GM12878 (cell line): Measurements from ENCODE around the gene IL36RN. TPM values are rescaled to one million over a fixed set of nuclear protein-coding genes. Genes with fewer than 3 reads are reported as not detected.

Source experiments
- ATAC-seq: fragments of 200-7000 bp; cut with Tn5 transposase; 3 replicates; pipeline ENCODE4 v1.9.1; 2020; ENCODE audit warnings: mild to moderate bottlenecking, moderate library complexity
- BruUV-seq: library from RNA; stranded (reverse); fragments of 400-500 nt; replicated peaks from 2 replicates; lab custom pipeline; 2021; lab: Mats Ljungman, UMichigan
- CTCF ChIA-PET: fragments of 300-600 bp; sonication (Branson Sonifier 250); formaldehyde crosslinking; extraction: SDS; loops from one replicate; lab custom pipeline; 2021; ENCODE audit warnings: inconsistent platforms; lab: Yijun Ruan, JAX
- POLR2A ChIA-PET: fragments of 350-600 bp; formaldehyde crosslinking; extraction: SDS; loops from one replicate; lab custom pipeline; 2021; ENCODE audit warnings: inconsistent platforms; lab: Charles Lee
- RAD21 ChIA-PET: fragments of 300-600 bp; sonication (Branson Sonifier 250); formaldehyde crosslinking; loops from one replicate; lab custom pipeline; 2023; ENCODE audit warnings: antibody characterized with exemption; ENCODE audit not compliant: unreplicated experiment; lab: Charles Lee
- SMC1A ChIA-PET: fragments of 300-600 bp; sonication (Branson Sonifier 250); formaldehyde crosslinking; loops from one replicate; lab custom pipeline; 2023; ENCODE audit not compliant: unreplicated experiment, uncharacterized antibody; lab: Charles Lee
- DNase-seq: peaks from one replicate; pipeline ENCODE4 v3.0.0-alpha.2; 2011; ENCODE audit warnings: low read depth, low spot score
- FAIRE-seq: peaks from 3 replicates; lab custom pipeline; 2011; peaks lifted over from hg19 to GRCh38; lab: Jason Lieb, UNC
- H2AFZ ChIP-seq: 2 replicates; pipeline ENCODE4 v1.6.0; 2011; ENCODE audit warnings: low read depth, low read length, control low read depth; ENCODE audit not compliant: control insufficient read depth
- H3K27ac ChIP-seq: 2 replicates; pipeline ENCODE4 v1.5.1; 2011; ENCODE audit warnings: control low read depth; ENCODE audit not compliant: control insufficient read depth, insufficient read depth
- H3K27me3 ChIP-seq, 2 experiments: replicated peaks in 1 of 2; 2 replicates each; pipeline versions ENCODE4 v1.6.0 to v1.6.1; 2011; ENCODE audit warnings: low read length in 1 of 2; ENCODE audit not compliant: control insufficient read depth in 2 of 2, insufficient read depth in 2 of 2
- H3K36me3 ChIP-seq, 2 experiments: 2 replicates each; pipeline ENCODE4 v1.5.1; 2011; ENCODE audit warnings: low read length in 1 of 2; ENCODE audit not compliant: control insufficient read depth in 2 of 2, insufficient read depth in 2 of 2
- H3K4me1 ChIP-seq: 2 replicates; pipeline ENCODE4 v1.6.1; 2011; ENCODE audit warnings: mild to moderate bottlenecking, low read length, moderate library complexity, mixed read lengths; ENCODE audit not compliant: control insufficient read depth, insufficient read depth
- H3K4me2 ChIP-seq: 2 replicates; pipeline ENCODE4 v1.6.0; 2011; ENCODE audit warnings: control low read depth; ENCODE audit not compliant: control insufficient read depth, insufficient read depth
- H3K4me3 ChIP-seq: fragments of 200-600 bp; sonication (generic); 2 replicates; pipeline ENCODE4 v1.5.1; 2016
- H3K79me2 ChIP-seq: 2 replicates; pipeline ENCODE4 v1.6.0; 2011; ENCODE audit warnings: low read length; ENCODE audit not compliant: control insufficient read depth, insufficient read depth
- H3K9ac ChIP-seq: 2 replicates; pipeline ENCODE4 v1.8.0; 2011; ENCODE audit warnings: low read length, control low read depth, mixed read lengths; ENCODE audit not compliant: control insufficient read depth, insufficient read depth
- H3K9me3 ChIP-seq: replicated peaks from 3 replicates; pipeline ENCODE4 v1.5.1; 2011; ENCODE audit warnings: mild to moderate bottlenecking, low read length; ENCODE audit not compliant: control insufficient read depth, insufficient read depth
- H4K20me1 ChIP-seq: 2 replicates; pipeline ENCODE4 v1.6.0; 2011; ENCODE audit not compliant: control insufficient read depth, insufficient read depth
- ELK1 ChIP-seq: IDR thresholded peaks from 2 replicates; pipeline ENCODE4 v1.6.1; 2012; ENCODE audit warnings: low read depth, low read length, improper control_type of control experiment
- ESRRA ChIP-seq: IDR thresholded peaks from 2 replicates; pipeline ENCODE4 v1.6.1; 2012; ENCODE audit warnings: mild to moderate bottlenecking, low read length, improper control_type of control experiment
- HCFC1 ChIP-seq: fragments of 150-350 bp; IDR thresholded peaks from 2 replicates; pipeline ENCODE4 v1.6.1; 2014; ENCODE audit warnings: low read length
- KDM1A ChIP-seq: fragments of 200-600 bp; sonication (generic); IDR thresholded peaks from 2 replicates; pipeline ENCODE4 v1.6.1; 2016; ENCODE audit warnings: borderline replicate concordance
- NFIC ChIP-seq: IDR thresholded peaks from 2 replicates; pipeline ENCODE4 v1.6.1; 2012; ENCODE audit warnings: low read depth, mild to moderate bottlenecking, inconsistent platforms, low read length, moderate library complexity
- PBX3 ChIP-seq: IDR thresholded peaks from 2 replicates; pipeline ENCODE4 v1.6.1; 2011; ENCODE audit warnings: mild to moderate bottlenecking, low read depth, low read length, moderate library complexity; ENCODE audit not compliant: insufficient replicate concordance
- POU2F2 ChIP-seq: IDR thresholded peaks from 3 replicates; pipeline ENCODE4 v1.6.1; 2011; ENCODE audit warnings: low read depth, mild to moderate bottlenecking, low read length, borderline replicate concordance
- RB1 ChIP-seq: fragments of 450-650 bp; formaldehyde crosslinking; IDR thresholded peaks from 2 replicates; pipeline ENCODE4 v1.6.1; 2017; ENCODE audit warnings: mild to moderate bottlenecking, borderline replicate concordance
- RFX5 ChIP-seq: IDR thresholded peaks from 2 replicates; pipeline ENCODE4 v1.6.1; 2011; ENCODE audit warnings: low read depth, low read length, improper control_type of control experiment
- SMAD1 ChIP-seq: fragments of 450-650 bp; IDR thresholded peaks from 2 replicates; pipeline ENCODE4 v1.6.1; 2018; ENCODE audit warnings: mild to moderate bottlenecking, low read depth; ENCODE audit not compliant: partially characterized antibody
- SPI1 ChIP-seq: IDR thresholded peaks from 2 replicates; pipeline ENCODE4 v1.6.1; 2011; ENCODE audit warnings: low read depth, mild to moderate bottlenecking, low read length, moderate library complexity, borderline replicate concordance; ENCODE audit not compliant: insufficient read depth
- SRF ChIP-seq, 2 experiments: IDR thresholded peaks; 2 replicates each; pipeline ENCODE4 v1.6.1; 2011; ENCODE audit warnings: low read depth in 2 of 2, low read length in 2 of 2, mild to moderate bottlenecking in 1 of 2, moderate library complexity in 1 of 2
- TBL1XR1 ChIP-seq: IDR thresholded peaks from 2 replicates; pipeline ENCODE4 v1.6.1; 2012; ENCODE audit warnings: low read depth, low read length, improper control_type of control experiment
- WRNIP1 ChIP-seq: IDR thresholded peaks from 2 replicates; pipeline ENCODE4 v1.6.1; 2011; ENCODE audit warnings: low read depth, low read length, improper control_type of control experiment, borderline replicate concordance
- ZBED1 ChIP-seq: IDR thresholded peaks from 2 replicates; pipeline ENCODE4 v1.6.1; 2016; ENCODE audit warnings: borderline replicate concordance
- ZNF207 ChIP-seq: fragments of 450-650 bp; IDR thresholded peaks from 2 replicates; pipeline ENCODE4 v1.6.1; 2014; ENCODE audit warnings: antibody characterized with exemption, mild to moderate bottlenecking, borderline replicate concordance
- WGBS: methylation state at CpG from one replicate; pipeline ENCODE4 v1.1.6; 2016; ENCODE audit warnings: low lambda C conversion rate; ENCODE audit not compliant: insufficient replicate concordance, insufficient coverage; ENCODE audit errors: missing lambda C conversion rate; 5-methylcytosine and 5-hydroxymethylcytosine counted together
- in situ Hi-C: fragments of 300-500 bp; cut with MboI; formaldehyde crosslinking; loops from 9 replicates; pipeline ENCODE4 v1.14.3; 2018; ENCODE audit warnings: mixed read lengths
- intact Hi-C: fragments of 100-400 bp; cut with micrococcal nuclease; formaldehyde crosslinking; loops from one replicate; pipeline ENCODE4 v1.14.2; 2022; ENCODE audit not compliant: unreplicated experiment
- polyA plus RNA-seq, 11 experiments: library from polyadenylated mRNA; depleted of rRNA in 4 of 11; unstranded in 6 of 11; stranded (reverse) in 5 of 11; fragments of >200 nt; fragmentation: Nextera tagmentation in 4 of 11; fragmentation: Illumina TruSeq in 1 of 11; extraction: Ambion mirVana in 4 of 11; extraction: Trizol in 1 of 11; gene quantifications; 1 replicate in 1 of 11; 2 replicates in 10 of 11; pipeline versions ENCODE4 v1.2.1 to v1.2.3, GENCODE V29; 2011 to 2016; ENCODE audit warnings: inconsistent platforms in 2 of 11, missing spikeins in 2 of 11, low read depth in 1 of 11
- total RNA-seq, 4 experiments: library from RNA; depleted of rRNA in 3 of 4; stranded (reverse); fragments of >200 nt in 3 of 4; fragmentation: Illumina TruSeq in 1 of 4; extraction: Trizol in 1 of 4; gene quantifications; 2 replicates each; pipeline versions ENCODE4 v1.2.1 to v1.2.3, GENCODE V29; 2013 to 2021

IL36RN gene
- total and polyA plus RNA-seq, 10 of the 15 experiments (the other 5 are each of a cell fraction or from before 2014, with no cell fraction given), result not detected

DNA sequence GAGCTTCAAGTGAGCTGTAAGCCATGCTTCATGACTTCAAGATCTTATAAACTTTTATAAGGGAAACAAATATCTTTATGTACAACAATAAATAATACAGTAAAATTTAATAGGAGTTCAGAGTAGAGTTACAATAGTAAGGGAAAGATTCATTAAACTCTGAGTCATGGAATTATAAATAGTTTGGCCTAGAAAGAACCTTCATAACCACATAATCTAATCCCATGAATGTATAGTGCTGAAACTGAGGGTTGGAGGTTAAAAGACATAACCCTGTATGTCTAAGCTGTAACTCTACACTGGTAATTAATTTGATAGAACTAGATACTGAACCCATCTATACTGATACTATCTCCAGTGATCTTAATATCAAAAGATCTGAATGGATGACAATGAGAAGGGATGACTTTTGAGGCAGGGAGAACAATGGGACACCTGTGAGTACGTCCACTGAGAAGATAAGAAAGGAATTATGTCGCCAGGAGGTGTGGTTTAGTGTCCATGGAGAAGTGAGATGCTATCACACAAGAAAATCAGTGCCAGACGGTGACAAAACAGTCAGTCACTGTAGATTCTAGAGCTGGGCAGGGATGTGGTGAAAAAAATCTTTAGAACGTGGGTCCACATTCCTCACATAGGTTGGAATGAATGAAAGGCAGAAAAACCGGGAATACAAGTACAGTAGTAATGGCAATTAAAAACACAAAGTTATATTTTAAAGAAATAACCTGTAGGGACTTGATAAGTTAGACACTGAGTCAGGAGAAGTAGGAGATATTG lies 9.9 kb downstream of the IL36RN start:
- no peak overlapping the region for H2AFZ ChIP-seq
- no TSS peak for BruUV-seq
- no peak overlapping the region for H3K9ac ChIP-seq
- ATAC-seq, result no peak
- no peaks in the 10 kb centered on the region; the same call in 2 of the 3 replicates for H3K9me3 ChIP-seq
- WGBS, result 2% methylated on average over 5 of the region's 5 CpGs
- no peak for FAIRE-seq
- POLR2A ChIA-PET, result no interaction called here
- no peaks in the 10 kb centered on the region for H3K4me1 ChIP-seq
- intact Hi-C loops (no loop called here), in situ Hi-C loops (no loop called here)
- TF ChIP-seq SPI1 (no peak), POU2F2 (no peak), ESRRA (no peak), SMAD1 (no peak), ELK1 (no peak), RB1 (no peak), WRNIP1 (no peak), TBL1XR1 (no peak), NFIC (no peak), PBX3 (no peak), ZBED1 (no peak), RFX5 (no peak), HCFC1 (no peak), ZNF207 (no peak), SRF (IDR thresholded peaks at IDR 0.05; ENCODE audit: low read depth in 2 of 2, low read length in 2 of 2) (no peak), KDM1A (no peak)
- H3K27me3 ChIP-seq, result 0 out of 4 replicates have a peak, but pooled peaks cover 0 to 1% of the 10 kb centered on the region in 2 experiments
- H3K36me3 ChIP-seq, result no peaks in the 10 kb centered on the region
- SMC1A ChIA-PET, result interaction anchor here (1.3 kb wide), 1 partner anchor 11 kb away, joined by 5 read pairs; the partner anchor contains the start of gene IL36RN
- no peaks in the 10 kb centered on the region for H3K79me2 ChIP-seq
- H3K27ac ChIP-seq, result no peak overlapping the region
- DNase-seq, result no peak
- H3K4me3 ChIP-seq, result no peak overlapping the region
- CTCF ChIA-PET, result interaction anchor here (1.0 to 4.3 kb wide), 3 partner anchors 10 to 12 kb away, joined by 4 to 14 read pairs (median 5); no protein-coding TSS in a partner anchor
- H3K4me2 ChIP-seq, result no peak overlapping the region
- RAD21 ChIA-PET, result no interaction called here
- H4K20me1 ChIP-seq, result no peaks in the 10 kb centered on the region
